H9 (cell line): Measurements from ENCODE around the gene KICS2. TPM values are rescaled to one million over a fixed set of nuclear protein-coding genes. Genes with fewer than 3 reads are reported as not detected.

Source experiments
- DNase-seq: peaks from one replicate; pipeline ENCODE4 v3.0.0-alpha.2; 2017
- H2AFZ ChIP-seq: one replicate; pipeline ENCODE4 v1.6.1; 2013; ENCODE audit warnings: mild to moderate bottlenecking, low read length, control low read depth, moderate library complexity
- H2AK5ac ChIP-seq: 2 replicates; pipeline ENCODE4 v1.6.1; 2013; ENCODE audit warnings: low read length, control low read depth, mixed read lengths; ENCODE audit not compliant: insufficient read length
- H2BK120ac ChIP-seq: one replicate; pipeline ENCODE4 v1.6.1; 2013; ENCODE audit warnings: low read depth, mild to moderate bottlenecking, low read length, control low read depth, inconsistent platforms; ENCODE audit not compliant: poor library complexity, severe bottlenecking
- H2BK12ac ChIP-seq: 2 replicates; pipeline ENCODE4 v1.6.1; 2013; ENCODE audit warnings: low read length, control low read depth, mixed read lengths, low read depth; ENCODE audit not compliant: insufficient read length
- H2BK15ac ChIP-seq: 2 replicates; pipeline ENCODE4 v1.6.1; 2013; ENCODE audit warnings: low read depth, low read length, control low read depth
- H2BK20ac ChIP-seq: one replicate; pipeline ENCODE4 v1.6.1; 2013; ENCODE audit warnings: low read depth, mild to moderate bottlenecking, low read length, control low read depth, inconsistent platforms; ENCODE audit not compliant: poor library complexity, severe bottlenecking
- H2BK5ac ChIP-seq: 2 replicates; pipeline ENCODE4 v1.6.1; 2013; ENCODE audit warnings: low read length, control low read depth, mixed read lengths; ENCODE audit not compliant: insufficient read length
- H3K14ac ChIP-seq: 2 replicates; pipeline ENCODE4 v1.6.1; 2013; ENCODE audit warnings: low read length, control low read depth; ENCODE audit not compliant: insufficient read depth
- H3K18ac ChIP-seq: 2 replicates; pipeline ENCODE4 v1.6.1; 2013; ENCODE audit warnings: low read depth, mild to moderate bottlenecking, mixed read lengths, low read length, control low read depth; ENCODE audit not compliant: insufficient read length
- H3K23ac ChIP-seq: 2 replicates; pipeline ENCODE4 v1.6.1; 2013; ENCODE audit warnings: low read length, control low read depth, mixed read lengths, low read depth; ENCODE audit not compliant: insufficient read length
- H3K23me2 ChIP-seq: 2 replicates; pipeline ENCODE4 v1.6.1; 2013; ENCODE audit warnings: low read depth, mild to moderate bottlenecking, mixed read lengths, low read length, control low read depth; ENCODE audit not compliant: insufficient read length, poor library complexity, severe bottlenecking
- H3K27ac ChIP-seq: 2 replicates; pipeline ENCODE4 v1.5.1; 2013; ENCODE audit warnings: low read length, control low read depth, mixed read lengths, low read depth; ENCODE audit not compliant: insufficient read length
- H3K27me3 ChIP-seq: 2 replicates; pipeline ENCODE4 v1.6.1; 2013; ENCODE audit warnings: low read length, control low read depth, inconsistent platforms; ENCODE audit not compliant: insufficient read depth
- H3K4ac ChIP-seq: 2 replicates; pipeline ENCODE4 v1.6.1; 2013; ENCODE audit warnings: low read depth, mild to moderate bottlenecking, control low read depth, inconsistent platforms, low read length, moderate library complexity
- H3K4me1 ChIP-seq: 2 replicates; pipeline ENCODE4 v1.6.1; 2013; ENCODE audit warnings: low read length, control low read depth, inconsistent platforms; ENCODE audit not compliant: insufficient read depth
- H3K4me2 ChIP-seq: 2 replicates; pipeline ENCODE4 v1.6.1; 2013; ENCODE audit warnings: low read length, control low read depth, mixed read lengths; ENCODE audit not compliant: insufficient read length, insufficient read depth
- H3K56ac ChIP-seq: 2 replicates; pipeline ENCODE4 v1.6.1; 2013; ENCODE audit warnings: low read depth, mild to moderate bottlenecking, mixed read lengths, low read length, control low read depth; ENCODE audit not compliant: insufficient read length
- H3K79me1 ChIP-seq: 2 replicates; pipeline ENCODE4 v1.6.1; 2013; ENCODE audit warnings: low read depth, mild to moderate bottlenecking, moderate library complexity, low read length, control low read depth, inconsistent platforms; ENCODE audit not compliant: insufficient read depth, poor library complexity, severe bottlenecking
- H3K79me2 ChIP-seq: 2 replicates; pipeline ENCODE4 v1.6.1; 2013; ENCODE audit warnings: low read length, control low read depth, inconsistent platforms; ENCODE audit not compliant: insufficient read depth
- H3K9ac ChIP-seq: 2 replicates; pipeline ENCODE4 v1.6.1; 2013; ENCODE audit warnings: low read length, control low read depth, mixed read lengths; ENCODE audit not compliant: insufficient read length; ENCODE audit errors: extremely low read depth
- H3K9me3 ChIP-seq: one replicate; pipeline ENCODE4 v1.6.1; 2013; ENCODE audit warnings: low read depth, low read length, inconsistent platforms; ENCODE audit not compliant: control insufficient read depth
- H3T11ph ChIP-seq: one replicate; pipeline ENCODE4 v1.6.1; 2013; ENCODE audit warnings: mild to moderate bottlenecking, low read length, control low read depth, inconsistent platforms
- H4K20me1 ChIP-seq: one replicate; pipeline ENCODE4 v1.6.1; 2013; ENCODE audit not compliant: control insufficient read depth, insufficient read length, insufficient read depth
- H4K5ac ChIP-seq: 2 replicates; pipeline ENCODE4 v1.6.1; 2013; ENCODE audit warnings: low read depth, mild to moderate bottlenecking, mixed read lengths, low read length, control low read depth; ENCODE audit not compliant: insufficient read length
- H4K8ac ChIP-seq: replicated peaks from 2 replicates; pipeline ENCODE4 v1.6.1; 2013; ENCODE audit warnings: low read length, control low read depth, mixed read lengths, low read depth; ENCODE audit not compliant: insufficient read length
- H4K91ac ChIP-seq: 2 replicates; pipeline ENCODE4 v1.6.1; 2013; ENCODE audit warnings: low read depth, mild to moderate bottlenecking, moderate library complexity, mixed read lengths, low read length, control low read depth; ENCODE audit not compliant: insufficient read length
- H3K27ac Mint-ChIP-seq, 3 experiments: 2 replicates in 2 of 3; 3 replicates in 1 of 3; pipeline ENCODE4 v1.8.0; 2020 to 2021; ENCODE audit warnings: mixed read lengths in 3 of 3, mild to moderate bottlenecking in 1 of 3, moderate library complexity in 1 of 3
- H3K27me3 Mint-ChIP-seq: 2 replicates; pipeline ENCODE4 v1.8.0; 2021; ENCODE audit warnings: low read depth, mild to moderate bottlenecking, moderate library complexity, mixed read lengths
- H3K36me3 Mint-ChIP-seq, 3 experiments: 2 replicates in 2 of 3; 3 replicates in 1 of 3; pipeline ENCODE4 v1.8.0; 2020 to 2021; ENCODE audit warnings: low read depth in 3 of 3, mixed read lengths in 3 of 3; ENCODE audit not compliant: insufficient read depth in 1 of 3
- H3K4me1 Mint-ChIP-seq, 2 experiments: 2 replicates each; pipeline ENCODE4 v1.8.0; 2020; ENCODE audit warnings: mixed read lengths in 2 of 2
- H3K4me3 Mint-ChIP-seq, 2 experiments: 2 replicates in 1 of 2; 3 replicates in 1 of 2; pipeline ENCODE4 v1.8.0; 2020 to 2021; ENCODE audit warnings: mild to moderate bottlenecking in 2 of 2, mixed read lengths in 2 of 2, moderate library complexity in 1 of 2
- H3K9me3 Mint-ChIP-seq, 2 experiments: 2 replicates in 1 of 2; 3 replicates in 1 of 2; pipeline ENCODE4 v1.8.0; 2020; ENCODE audit warnings: mild to moderate bottlenecking in 2 of 2, mixed read lengths in 2 of 2, moderate library complexity in 1 of 2
- CTCF ChIP-seq: fragments of 200-600 bp; sonication (generic); conservative IDR thresholded peaks from 3 replicates; pipeline ENCODE4 v1.8.0; 2021; ENCODE audit warnings: antibody characterized with exemption, mild to moderate bottlenecking
- WGBS: extraction: QIAGEN DNeasy Blood & Tissue Kit; methylation state at CpG from one replicate; pipeline ENCODE4 v1.1.7; 2013; ENCODE audit warnings: missing lambda C conversion rate, low lambda C conversion rate, mixed read lengths; ENCODE audit not compliant: insufficient read length; ENCODE audit errors: extremely low coverage; 5-methylcytosine and 5-hydroxymethylcytosine counted together
- total RNA-seq: library from RNA; stranded (reverse); gene quantifications from 2 replicates; pipeline ENCODE4 v1.2.1, GENCODE V29; 2021

Gene KICS2
- total RNA-seq, 1 experiment from 2014 or later, result 7.3 TPM

GRCh38 chr12:64253356-64253755 lies 31.3 kb upstream of the KICS2 start:
- Mint-ChIP-seq H3K36me3 (no peaks in the 10 kb centered on the region), H3K4me3 (no peak overlapping the region), H3K4me1 (0 out of 4 replicates have a peak, but pooled peaks cover 0 to 4% of the 10 kb centered on the region in 2 experiments), H3K27ac (no peak overlapping the region), H3K9me3 (no peaks in the 10 kb centered on the region; a peak in 1 of 5 replicates), H3K27me3 (no peaks in the 10 kb centered on the region; the same call in 1 of the 2 replicates)
- Histone ChIP-seq H3K27me3 (no peaks in the 10 kb centered on the region), H2AFZ (no peak overlapping the region), H3K9ac (no peak overlapping the region), H3T11ph (no peak overlapping the region), H3K23ac (no peak overlapping the region), H3K23me2 (no peaks in the 10 kb centered on the region), H3K79me1 (no peaks in the 10 kb centered on the region), H3K56ac (no peak overlapping the region), H2BK12ac (no peak overlapping the region), H2BK20ac (no peak overlapping the region), H4K91ac (no peak overlapping the region), H3K4me2 (no peak overlapping the region), H3K79me2 (no peaks in the 10 kb centered on the region), H3K14ac (no peak overlapping the region), H4K8ac (no peak overlapping the region), H4K5ac (no peak overlapping the region), H4K20me1 (no peaks in the 10 kb centered on the region), H2BK120ac (no peak overlapping the region), H2BK5ac (no peak overlapping the region), H2BK15ac (no peak overlapping the region), H2AK5ac (no peak overlapping the region), H3K18ac (no peak overlapping the region), H3K9me3 (no peaks in the 10 kb centered on the region), H3K27ac (no peak overlapping the region), H3K4ac (no peak overlapping the region), H3K4me1 (no peaks in the 10 kb centered on the region)
- no CpG with 5 or more reads among the region's 1 CpG for WGBS
- TF ChIP-seq CTCF, result no peak
- DNase-seq, result no peak
